H1 (cell line): ENCODE measurements around the gene RANBP6. TPM values are rescaled to one million over a fixed set of nuclear protein-coding genes. Genes with fewer than 3 reads are reported as not detected.

ENCODE experiments used
- CTCF ChIA-PET: fragments of 300-600 bp; sonication (Branson Sonifier 250); formaldehyde crosslinking; loops from one replicate; lab custom pipeline; 2021; ENCODE audit not compliant: partially characterized antibody; lab: Charles Lee
- POLR2A ChIA-PET: fragments of 300-600 bp; sonication (Branson Sonifier 250); formaldehyde crosslinking; loops from one replicate; lab custom pipeline; 2021; ENCODE audit warnings: inconsistent platforms; ENCODE audit not compliant: partially characterized antibody; lab: Charles Lee
- DNase-seq, 2 experiments: peaks; one replicate each; pipeline versions ENCODE4 v3.0.0 to v3.0.0-alpha.2; 2010 to 2022; ENCODE audit warnings: low spot score in 2 of 2, low read depth in 1 of 2, mixed read lengths in 1 of 2
- FAIRE-seq: peaks from 2 replicates; lab custom pipeline; 2011; peaks lifted over from hg19 to GRCh38; lab: Jason Lieb, UNC
- H2AFZ ChIP-seq: 2 replicates; pipeline ENCODE4 v1.8.1; 2012; ENCODE audit warnings: low read length, inconsistent platforms
- H2AK5ac ChIP-seq: 2 replicates; pipeline ENCODE4 v1.6.1; 2013; ENCODE audit warnings: low read depth, low read length
- H2BK120ac ChIP-seq: replicated peaks from 2 replicates; pipeline ENCODE3; 2013; ENCODE audit warnings: low read depth, low read length, inconsistent platforms
- H2BK12ac ChIP-seq: 2 replicates; pipeline ENCODE4 v1.6.1; 2013; ENCODE audit warnings: low read depth, low read length
- H2BK15ac ChIP-seq: 2 replicates; pipeline ENCODE4 v1.6.1; 2013; ENCODE audit warnings: low read length
- H2BK20ac ChIP-seq: 2 replicates; pipeline ENCODE4 v1.6.1; 2013; ENCODE audit warnings: low read length
- H2BK5ac ChIP-seq: 2 replicates; pipeline ENCODE4 v1.6.1; 2013; ENCODE audit warnings: low read depth, low read length
- H3K14ac ChIP-seq: 2 replicates; pipeline ENCODE4 v1.6.1; 2013; ENCODE audit warnings: inconsistent platforms; ENCODE audit not compliant: insufficient read length
- H3K18ac ChIP-seq: 2 replicates; pipeline ENCODE4 v1.6.1; 2013; ENCODE audit warnings: low read length; ENCODE audit errors: extremely low read depth
- H3K23ac ChIP-seq: 2 replicates; pipeline ENCODE4 v1.6.1; 2013; ENCODE audit warnings: inconsistent platforms; ENCODE audit not compliant: insufficient read length
- H3K23me2 ChIP-seq: 2 replicates; pipeline ENCODE4 v1.6.1; 2013; ENCODE audit warnings: low read depth, low read length
- H3K27ac ChIP-seq: 2 replicates; pipeline ENCODE4 v1.6.1; 2011; ENCODE audit warnings: low read depth, low read length, inconsistent platforms
- H3K27me3 ChIP-seq, 4 experiments: replicated peaks in 1 of 4; 1 replicate in 1 of 4; 2 replicates in 3 of 4; pipeline versions ENCODE4 v1.6.1 to v1.8.1; 2011 to 2013; ENCODE audit warnings: low read length in 3 of 4, mild to moderate bottlenecking in 3 of 4, inconsistent platforms in 2 of 4, mixed read lengths in 2 of 4, moderate library complexity in 1 of 4; ENCODE audit not compliant: control insufficient read depth in 3 of 4, insufficient read depth in 3 of 4; ENCODE audit errors: extremely low read depth in 1 of 4
- H3K36me3 ChIP-seq, 4 experiments: 2 replicates each; pipeline versions ENCODE4 v1.6.1 to v1.8.1; 2011 to 2013; ENCODE audit warnings: mild to moderate bottlenecking in 4 of 4, low read length in 3 of 4, moderate library complexity in 2 of 4, control low read depth in 1 of 4, inconsistent platforms in 1 of 4; ENCODE audit not compliant: insufficient read depth in 4 of 4, control insufficient read depth in 2 of 4
- H3K4ac ChIP-seq: replicated peaks from 2 replicates; pipeline ENCODE3; 2013; ENCODE audit warnings: low read length, low read depth, mixed read lengths, inconsistent platforms; ENCODE audit not compliant: insufficient read length
- H3K4me1 ChIP-seq, 4 experiments: replicated peaks in 1 of 4; 1 replicate in 1 of 4; 2 replicates in 3 of 4; pipeline versions ENCODE4 v1.6.1 to v1.8.1; 2011 to 2013; ENCODE audit warnings: low read length in 3 of 4, inconsistent platforms in 2 of 4, mixed read lengths in 1 of 4; ENCODE audit not compliant: insufficient read depth in 4 of 4, control insufficient read depth in 3 of 4
- H3K4me2 ChIP-seq, 2 experiments: 2 replicates each; pipeline versions ENCODE4 v1.6.1 to v1.8.1; 2011 to 2013; ENCODE audit warnings: low read depth in 2 of 2, low read length in 2 of 2, control low read depth in 1 of 2, inconsistent platforms in 1 of 2, mild to moderate bottlenecking in 1 of 2; ENCODE audit not compliant: insufficient read depth in 1 of 2
- H3K4me3 ChIP-seq, 4 experiments: fragments of 200-600, 300-600 bp in 1 of 4; sonication (generic), shearing (Covaris generic), sonication (Bioruptor Twin) in 1 of 4; 2 replicates each; pipeline versions ENCODE4 v1.5.1 to v1.8.1; 2011 to 2016; ENCODE audit warnings: low read length in 4 of 4, low read depth in 3 of 4, control low read depth in 2 of 4, inconsistent platforms in 2 of 4, mild to moderate bottlenecking in 2 of 4, mixed read lengths in 1 of 4, moderate library complexity in 1 of 4; ENCODE audit not compliant: insufficient read depth in 2 of 4; ENCODE audit errors: extremely low read depth in 1 of 4
- H3K56ac ChIP-seq: replicated peaks from 2 replicates; pipeline ENCODE3; 2013; ENCODE audit warnings: low read depth, mild to moderate bottlenecking, mixed read lengths, low read length, inconsistent platforms; ENCODE audit not compliant: insufficient read length
- H3K79me1 ChIP-seq: 2 replicates; pipeline ENCODE4 v1.6.1; 2013; ENCODE audit warnings: low read depth, low read length, control low read depth
- H3K79me2 ChIP-seq, 2 experiments: 2 replicates each; pipeline versions ENCODE4 v1.6.1 to v1.8.1; 2012 to 2013; ENCODE audit warnings: low read length in 2 of 2, mild to moderate bottlenecking in 2 of 2, inconsistent platforms in 1 of 2; ENCODE audit not compliant: insufficient read depth in 2 of 2, control insufficient read depth in 1 of 2
- H3K9ac ChIP-seq, 4 experiments: replicated peaks in 1 of 4; 1 replicate in 1 of 4; 2 replicates in 3 of 4; pipeline versions ENCODE4 v1.6.1 to v1.8.1; 2011 to 2013; ENCODE audit warnings: low read depth in 3 of 4, low read length in 3 of 4, control low read depth in 2 of 4, mild to moderate bottlenecking in 2 of 4, moderate library complexity in 2 of 4, inconsistent platforms in 1 of 4; ENCODE audit errors: extremely low read depth in 1 of 4
- H3K9me3 ChIP-seq, 2 experiments: 2 replicates each; pipeline versions ENCODE4 v1.6.1 to v1.8.1; 2012 to 2013; ENCODE audit warnings: mild to moderate bottlenecking in 2 of 2, moderate library complexity in 2 of 2, control low read depth in 1 of 2, inconsistent platforms in 1 of 2, low read depth in 1 of 2, low read length in 1 of 2, mixed read lengths in 1 of 2; ENCODE audit not compliant: insufficient read depth in 2 of 2
- H4K20me1 ChIP-seq, 2 experiments: replicated peaks in 1 of 2; 2 replicates each; pipeline versions ENCODE3 to v1.8.1; 2011 to 2013; ENCODE audit warnings: inconsistent platforms in 2 of 2, low read length in 2 of 2, mild to moderate bottlenecking in 1 of 2; ENCODE audit not compliant: insufficient read depth in 2 of 2, control insufficient read depth in 1 of 2
- H4K5ac ChIP-seq: 2 replicates; pipeline ENCODE4 v1.6.1; 2013; ENCODE audit warnings: low read length, low read depth, mixed read lengths, inconsistent platforms; ENCODE audit not compliant: insufficient read length
- H4K8ac ChIP-seq: 2 replicates; pipeline ENCODE4 v1.8.0; 2013; ENCODE audit warnings: mild to moderate bottlenecking, moderate library complexity, low read length, inconsistent platforms; ENCODE audit not compliant: insufficient read depth; ENCODE audit errors: extremely low read depth
- H4K91ac ChIP-seq: replicated peaks from 2 replicates; pipeline ENCODE3; 2013; ENCODE audit warnings: low read length, mixed read lengths, inconsistent platforms; ENCODE audit not compliant: insufficient read length
- CREB1 ChIP-seq: IDR thresholded peaks from 2 replicates; pipeline ENCODE4 v1.6.1; 2012; ENCODE audit warnings: inconsistent platforms
- EGR1 ChIP-seq: IDR thresholded peaks from 2 replicates; pipeline ENCODE4 v1.6.1; 2011; ENCODE audit warnings: low read depth, low read length, borderline replicate concordance
- EZH2 ChIP-seq: fragments of 200-600 bp; sonication (generic); IDR thresholded peaks from 2 replicates; pipeline ENCODE4 v1.7.1; 2012; ENCODE audit warnings: low read depth, mild to moderate bottlenecking, moderate library complexity, low read length, inconsistent platforms; ENCODE audit not compliant: severe bottlenecking
- FOSL1 ChIP-seq: IDR thresholded peaks from 2 replicates; pipeline ENCODE4 v1.6.1; 2011; ENCODE audit warnings: mild to moderate bottlenecking, low read depth, low read length, moderate library complexity; ENCODE audit not compliant: insufficient read depth
- GTF2F1 ChIP-seq: IDR thresholded peaks from 2 replicates; pipeline ENCODE4 v1.6.1; 2012; ENCODE audit warnings: low read depth, low read length, improper control_type of control experiment, borderline replicate concordance
- KDM4A ChIP-seq: IDR thresholded peaks from one replicate; pipeline ENCODE4 v1.7.1; 2012; ENCODE audit warnings: low read depth, mild to moderate bottlenecking, moderate library complexity, low read length, inconsistent platforms; ENCODE audit not compliant: severe bottlenecking
- SIX5 ChIP-seq: IDR thresholded peaks from 2 replicates; pipeline ENCODE4 v1.6.1; 2011; ENCODE audit warnings: mild to moderate bottlenecking, low read depth, low read length
- WGBS, 2 experiments: shearing (Covaris generic) in 1 of 2; methylation state at CpG; one replicate each; pipeline versions ENCODE4 v1.1.6 to v1.1.7; 2013 to 2015; ENCODE audit warnings: low lambda C conversion rate in 2 of 2, mixed read lengths in 2 of 2, inconsistent platforms in 1 of 2, low coverage in 1 of 2, missing lambda C conversion rate in 1 of 2; ENCODE audit not compliant: insufficient replicate concordance in 2 of 2, insufficient coverage in 1 of 2, insufficient read length in 1 of 2; ENCODE audit errors: extremely low coverage in 1 of 2, missing lambda C conversion rate in 1 of 2; 5-methylcytosine and 5-hydroxymethylcytosine counted together
- polyA plus RNA-seq, 7 experiments: library from polyadenylated mRNA; depleted of rRNA in 3 of 7; stranded (reverse) in 5 of 7; unstranded in 2 of 7; fragments of >200 nt in 5 of 7; fragments of 200-250 nt in 2 of 7; gene quantifications; 1 replicate in 5 of 7; 2 replicates in 1 of 7; 4 replicates in 1 of 7; pipeline versions ENCODE4 v1.2.1 to v1.2.3, GENCODE V29; 2011 to 2013; ENCODE audit warnings: missing spikeins in 2 of 7, mixed read lengths in 2 of 7
- total RNA-seq: library from RNA; stranded (reverse); fragmentation: NEBNext Ultra II Directional; extraction: Animal tissue kit (Norgen Biotek cat#: 25700); gene quantifications from 2 replicates; pipeline ENCODE4 v1.2.1, GENCODE V29; 2021

RANBP6 gene
- total and polyA plus RNA-seq, 2 of the 8 experiments (the other 6 are each of a cell fraction or from before 2014, with no cell fraction given), result 5.7 to 18.8 TPM

- Histone ChIP-seq H3K23ac (no peak overlapping the region), H3K27me3 (no peaks in the 10 kb centered on the region), H3K14ac (no peak overlapping the region), H2BK120ac (no peak overlapping the region), H2BK12ac (no peak overlapping the region), H3K4me2 (no peak overlapping the region), H4K20me1 (no peaks in the 10 kb centered on the region), H3K23me2 (no peaks in the 10 kb centered on the region), H2BK20ac (no peak overlapping the region), H3K79me1 (no peaks in the 10 kb centered on the region), H3K56ac (no peak overlapping the region), H3K4ac (no peak overlapping the region), H3K27ac (no peak overlapping the region), H2BK15ac (no peak overlapping the region), H3K4me1 (no peaks in the 10 kb centered on the region), H3K36me3 (no peaks in the 10 kb centered on the region; a peak in 1 of 8 replicates), H3K18ac (no peak overlapping the region), H2AFZ (no peak overlapping the region), H4K91ac (no peak overlapping the region), H3K9ac (no peak overlapping the region), H3K79me2 (no peaks in the 10 kb centered on the region), H2BK5ac (no peak overlapping the region), H3K4me3 (no peak overlapping the region), H4K8ac (no peak overlapping the region), H3K9me3 (no peaks in the 10 kb centered on the region)
- POLR2A ChIA-PET, result no interaction called here
- WGBS, 2 experiments, result 93% methylated on average over 2 of the region's 2 CpGs; no CpG with 5 or more reads in 1 of the 2 experiments
- CTCF ChIA-PET, result no interaction called here
- no peak for DNase-seq
- TF ChIP-seq SIX5 (no peak), EGR1 (no peak), FOSL1 (no peak), CREB1 (no peak), KDM4A (no peak), GTF2F1 (no peak), EZH2 (no peak)
- TF ChIP-seq, all 59 proteins: peak for 0
- Histone ChIP-seq H2AK5ac (no peak overlapping the region), H4K5ac (no peak overlapping the region)
- FAIRE-seq, result no peak
These were observed 33.1 kb downstream of the RANBP6 start for GRCh38 chr9:5982317-5982716.
